Suprapubic skin (tissue), 4 donors: Measurements from ENCODE around the gene KIAA1217. TPM values are rescaled to one million over a fixed set of nuclear protein-coding genes. Genes with fewer than 3 reads are reported as not detected.
A peak's percentile ranks its signal among the peaks of the same experiment; 100 is the strongest.

ENCODE experiments used
- DNase-seq, 2 donors: peaks; one replicate each; pipeline ENCODE4 v3.0.0-alpha.2; 2019; ENCODE audit warnings: low spot score in 2 of 2
- H3K27ac ChIP-seq: fragments of 200-600 bp; sonication (generic); one replicate; pipeline ENCODE4 v1.5.1; 2019
- H3K27me3 ChIP-seq: fragments of 200-600 bp; sonication (generic); one replicate; pipeline ENCODE4 v1.5.1; 2019
- H3K36me3 ChIP-seq: fragments of 200-600 bp; sonication (generic); one replicate; pipeline ENCODE4 v1.5.1; 2019
- H3K4me1 ChIP-seq: fragments of 200-600 bp; sonication (generic); one replicate; pipeline ENCODE4 v1.5.1; 2019
- H3K4me3 ChIP-seq: fragments of 200-600 bp; sonication (generic); one replicate; pipeline ENCODE4 v1.5.1; 2019; ENCODE audit warnings: mild to moderate bottlenecking
- H3K9me3 ChIP-seq: fragments of 200-600 bp; sonication (generic); one replicate; pipeline ENCODE4 v1.5.1; 2019
- CTCF ChIP-seq, 2 donors: fragments of 200-600 bp in 1 of 2; fragments of 450-650 bp in 1 of 2; sonication (generic) in 1 of 2; IDR thresholded peaks; one replicate each; pipeline ENCODE4 v1.5.1; 2016 to 2019; ENCODE audit warnings: antibody characterized with exemption in 2 of 2, mild to moderate bottlenecking in 1 of 2, moderate library complexity in 1 of 2
- EP300 ChIP-seq: sonication (generic); formaldehyde crosslinking; IDR thresholded peaks from one replicate; pipeline ENCODE4 v1.6.1; 2017; ENCODE audit warnings: antibody characterized with exemption
- POLR2A ChIP-seq, 2 donors: fragments of 450-650 bp; IDR thresholded peaks; one replicate each; pipeline ENCODE4 v1.6.1; 2017; ENCODE audit warnings: antibody characterized with exemption in 2 of 2, mild to moderate bottlenecking in 2 of 2, moderate library complexity in 2 of 2
- POLR2AphosphoS5 ChIP-seq, 3 donors: sonication (generic); formaldehyde crosslinking; IDR thresholded peaks; one replicate each; pipeline ENCODE4 v1.6.1; 2017; ENCODE audit warnings: antibody characterized with exemption in 3 of 3
- WGBS: methylation state at CpG from one replicate; pipeline ENCODE4 v1.1.5; 2018; 5-methylcytosine and 5-hydroxymethylcytosine counted together
- total RNA-seq, 4 donors: library from RNA; depleted of rRNA; stranded (reverse); fragments of >200 nt; gene quantifications; one replicate each; pipeline ENCODE4 v1.1.0, GENCODE V29; 2016

KIAA1217 gene
- total RNA-seq, 4 donors from 2014 or later = 59.2 to 109 (median 72.1) TPM

GRCh38 chr10:24381235-24382010 is 172.5 kb downstream of the KIAA1217 start:
- H3K4me1 ChIP-seq = peaks cover 28% of the 10 kb centered on the region
- no peaks in the 10 kb centered on the region for H3K9me3 ChIP-seq
- no peaks in the 10 kb centered on the region for H3K27me3 ChIP-seq
- DNase-seq = no peak
- WGBS = 86% methylated on average over 9 of the region's 9 CpGs
- peaks cover 4% of the 10 kb centered on the region for H3K36me3 ChIP-seq
- H3K4me3 ChIP-seq = no peak overlapping the region
- TF ChIP-seq EP300 (no peak), POLR2AphosphoS5 (IDR thresholded peaks at IDR 0.05) (no peak), CTCF (IDR thresholded peaks at IDR 0.05) (no peak), POLR2A (IDR thresholded peaks at IDR 0.05) (no peak)
- H3K27ac ChIP-seq = no peak overlapping the region

- Histone ChIP-seq H3K27me3 (no peaks in the 10 kb centered on the region), H3K36me3 (peaks cover 4% of the 10 kb centered on the region), H3K27ac (no peak overlapping the region), H3K9me3 (no peaks in the 10 kb centered on the region), H3K4me3 (no peak overlapping the region), H3K4me1 (peaks cover 28% of the 10 kb centered on the region)
- no peak for DNase-seq
- no peak for TF ChIP-seq EP300
- no peak for TF ChIP-seq CTCF (IDR thresholded peaks at IDR 0.05)
- TF ChIP-seq POLR2AphosphoS5 (IDR thresholded peaks at IDR 0.05) = no peak
- no peak for TF ChIP-seq POLR2A (IDR thresholded peaks at IDR 0.05)
- WGBS = 71% methylated on average over 3 of the region's 3 CpGs
Observed at GRCh38 chr10:24382045-24382444, 173.1 kb downstream of the KIAA1217 start.

- peak overlapping the region; percentile 84 for H3K27ac ChIP-seq
- no peak for DNase-seq
- no peaks in the 10 kb centered on the region for H3K9me3 ChIP-seq
- peaks cover 4% of the 10 kb centered on the region for H3K36me3 ChIP-seq
- H3K4me1 ChIP-seq = peaks cover 28% of the 10 kb centered on the region
- no peaks in the 10 kb centered on the region for H3K27me3 ChIP-seq
- TF ChIP-seq EP300 (no peak), POLR2AphosphoS5 (IDR thresholded peaks at IDR 0.05) (no peak), POLR2A (IDR thresholded peaks at IDR 0.05) (no peak), CTCF (IDR thresholded peaks at IDR 0.05) (no peak)
- no peak overlapping the region for H3K4me3 ChIP-seq
- 38% methylated on average over 3 of the region's 3 CpGs for WGBS
Observed at GRCh38 chr10:24382596-24382978, 173.6 kb downstream of the KIAA1217 start.

GRCh38 chr10:24382979-24383663 is 174.2 kb downstream of the KIAA1217 start:
- no peak for TF ChIP-seq CTCF (IDR thresholded peaks at IDR 0.05)
- no peak for TF ChIP-seq EP300
- TF ChIP-seq POLR2AphosphoS5 (IDR thresholded peaks at IDR 0.05) = no peak
- no peak for TF ChIP-seq POLR2A (IDR thresholded peaks at IDR 0.05)
- H3K36me3 ChIP-seq = peaks cover 4% of the 10 kb centered on the region
- H3K9me3 ChIP-seq = no peaks in the 10 kb centered on the region
- H3K27me3 ChIP-seq = no peaks in the 10 kb centered on the region
- peak overlapping the region; percentile 84 for H3K27ac ChIP-seq
- 46% methylated on average over 12 of the region's 12 CpGs for WGBS
- DNase-seq = peak in 1 of 2 donors; percentile 62
- peaks cover 28% of the 10 kb centered on the region for H3K4me1 ChIP-seq
- H3K4me3 ChIP-seq = no peak overlapping the region

- DNase-seq = peak; percentile 89 to 92
- TF ChIP-seq POLR2A (IDR thresholded peaks at IDR 0.05) (no peak), POLR2AphosphoS5 (IDR thresholded peaks at IDR 0.05) (peak in 2 of 3 donors; percentile 94 to 95), CTCF (IDR thresholded peaks at IDR 0.05) (peak; percentile 32 to 49)
- H3K27me3 ChIP-seq = no peaks in the 10 kb centered on the region
- H3K4me3 ChIP-seq = no peak overlapping the region
- 3% methylated on average over 9 of the region's 10 CpGs for WGBS
- H3K4me1 ChIP-seq = peaks cover 28% of the 10 kb centered on the region
- H3K9me3 ChIP-seq = no peaks in the 10 kb centered on the region
- H3K36me3 ChIP-seq = peaks cover 4% of the 10 kb centered on the region
- H3K27ac ChIP-seq = peak overlapping the region; percentile 84
Observed at GRCh38 chr10:24383681-24384106, 174.8 kb downstream of the KIAA1217 start.
